T-cell (primary cell): ENCODE results near the gene NDST4. TPM values are rescaled to one million over a fixed set of nuclear protein-coding genes. Genes with fewer than 3 reads are reported as not detected.

Source experiments
- ATAC-seq, 4 experiments: fragments of 200-7000 bp in 3 of 4; fragments of 150-1000 bp in 1 of 4; cut with Tn5 transposase; replicated peaks in 1 of 4; 1 replicate in 3 of 4; 2 replicates in 1 of 4; pipeline ENCODE4 v1.10.0; 2021; ENCODE audit warnings: moderate library complexity in 3 of 4, mild to moderate bottlenecking in 2 of 4, moderate number of reproducible peaks in 1 of 4
- CTCF ChIA-PET, 2 donors: fragments of 300-600 bp; sonication (Branson Sonifier 250); formaldehyde crosslinking; loops; one replicate each; lab custom pipeline; 2022; ENCODE audit warnings: antibody characterized with exemption in 2 of 2; lab: Charles Lee
- POLR2A ChIA-PET, 2 donors: fragments of 300-600 bp; sonication (Branson Sonifier 250); formaldehyde crosslinking; loops; one replicate each; lab custom pipeline; 2022; ENCODE audit warnings: antibody characterized with exemption in 2 of 2; lab: Charles Lee
- DNase-seq, 35 experiments: peaks; one replicate each; pipeline versions ENCODE4 v3.0.0 to v3.0.0-alpha.2; 2013 to 2023
- H3K27ac ChIP-seq: one replicate; pipeline ENCODE4 v1.5.1; 2013; ENCODE audit warnings: low read length
- H3K27me3 ChIP-seq, 2 experiments: replicated peaks in 1 of 2; 1 replicate in 1 of 2; 2 replicates in 1 of 2; pipeline versions ENCODE4 v1.6.1 to v1.7.0; 2013; ENCODE audit warnings: low read length in 1 of 2, mixed read lengths in 1 of 2; ENCODE audit not compliant: control insufficient read depth in 2 of 2, insufficient read depth in 2 of 2; ENCODE audit errors: extremely low read depth in 1 of 2
- H3K36me3 ChIP-seq, 2 donors: 1 replicate in 1 of 2; 2 replicates in 1 of 2; pipeline versions ENCODE4 v1.6.1 to v1.7.0; 2013; ENCODE audit warnings: low read length in 1 of 2; ENCODE audit not compliant: control insufficient read depth in 2 of 2, insufficient read depth in 1 of 2; ENCODE audit errors: extremely low read depth in 1 of 2
- H3K4me1 ChIP-seq, 2 experiments: 1 replicate in 1 of 2; 2 replicates in 1 of 2; pipeline versions ENCODE4 v1.6.1 to v1.7.0; 2013; ENCODE audit warnings: low read length in 2 of 2, mixed read lengths in 1 of 2; ENCODE audit not compliant: insufficient read depth in 2 of 2, control insufficient read depth in 1 of 2; ENCODE audit errors: extremely low read depth in 1 of 2
- H3K4me3 ChIP-seq, 2 donors: 1 replicate in 1 of 2; 2 replicates in 1 of 2; pipeline versions ENCODE4 v1.5.1 to v1.7.0; 2013; ENCODE audit warnings: mild to moderate bottlenecking in 2 of 2, low read length in 1 of 2, moderate library complexity in 1 of 2; ENCODE audit not compliant: control insufficient read depth in 1 of 2; ENCODE audit errors: extremely low read depth in 1 of 2
- H3K9me3 ChIP-seq: 2 replicates; pipeline ENCODE4 v1.7.0; 2013
- H3K27ac Mint-ChIP-seq, 2 donors: one replicate each; pipeline ENCODE4 v1.8.0; 2020 to 2021; ENCODE audit warnings: mild to moderate bottlenecking in 2 of 2, mixed read lengths in 2 of 2
- H3K27me3 Mint-ChIP-seq, 2 donors: one replicate each; pipeline ENCODE4 v1.8.0; 2021 to 2022; ENCODE audit warnings: mixed read lengths in 2 of 2
- H3K36me3 Mint-ChIP-seq: one replicate; pipeline ENCODE4 v1.8.0; 2021; ENCODE audit warnings: mixed read lengths
- H3K4me1 Mint-ChIP-seq, 3 donors: one replicate each; pipeline ENCODE4 v1.8.0; 2020 to 2022; ENCODE audit warnings: mixed read lengths in 3 of 3, mild to moderate bottlenecking in 1 of 3
- H3K4me3 Mint-ChIP-seq, 3 donors: one replicate each; pipeline ENCODE4 v1.8.0; 2020 to 2022; ENCODE audit warnings: mild to moderate bottlenecking in 3 of 3, mixed read lengths in 3 of 3, moderate library complexity in 3 of 3
- H3K9me3 Mint-ChIP-seq, 3 donors: one replicate each; pipeline ENCODE4 v1.8.0; 2020 to 2022; ENCODE audit warnings: mixed read lengths in 3 of 3
- WGBS: methylation state at CpG from one replicate; pipeline ENCODE4 v1.1.5; 2013; ENCODE audit warnings: missing lambda C conversion rate; ENCODE audit not compliant: insufficient coverage; 5-methylcytosine and 5-hydroxymethylcytosine counted together
- total RNA-seq, 35 experiments: library from RNA in 6 of 35; stranded (reverse) in 6 of 35; fragments of 120-200 nt in 1 of 35; gene quantifications; one replicate each; pipeline versions ENCODE4 v1.2.1 to v1.2.4 and lab custom pipeline; 2013 to 2026

The NDST4 gene
- total RNA-seq, 5 donors from 2014 or later (not counting 1 experiment from before 2014, with no cell fraction given) = not detected

DNA sequence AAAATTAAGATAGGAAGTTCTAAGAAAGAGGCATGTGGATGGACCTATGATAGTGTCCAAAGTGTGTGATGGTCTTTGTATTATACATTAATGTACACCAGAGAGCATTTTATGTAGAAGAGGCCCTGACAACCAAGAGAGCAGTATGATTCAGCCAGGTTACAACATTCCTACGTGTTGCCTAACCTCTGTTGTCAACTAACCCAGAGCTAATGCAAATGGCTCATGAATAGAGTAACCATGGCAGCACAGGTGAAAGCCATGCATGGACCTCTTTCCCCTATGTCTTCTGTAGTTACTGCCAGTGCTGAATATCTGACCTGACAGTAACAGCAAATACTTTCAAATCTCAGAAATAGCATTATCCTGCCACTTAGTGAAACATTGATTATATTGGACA is 255.6 kb downstream of the NDST4 start:
- POLR2A ChIA-PET = no interaction called here
- Mint-ChIP-seq H3K27ac (no peak overlapping the region), H3K9me3 (peaks cover 3 to 5% (median 4%) of the 10 kb centered on the region in 3 donors), H3K4me3 (no peak overlapping the region), H3K36me3 (no peaks in the 10 kb centered on the region), H3K4me1 (no peaks in the 10 kb centered on the region), H3K27me3 (peaks cover 0 to 2% of the 10 kb centered on the region in 2 donors)
- ATAC-seq (no peak), DNase-seq (no peak)
- CTCF ChIA-PET = no interaction called here
- H3K4me1 ChIP-seq = no peaks in the 10 kb centered on the region
- no peaks in the 10 kb centered on the region for H3K27me3 ChIP-seq
- H3K27ac ChIP-seq = no peak overlapping the region
- 22% methylated on average over 1 of the region's 1 CpG for WGBS
- H3K36me3 ChIP-seq = no peaks in the 10 kb centered on the region
- no peaks in the 10 kb centered on the region for H3K9me3 ChIP-seq
- H3K4me3 ChIP-seq = no peak overlapping the region

DNA sequence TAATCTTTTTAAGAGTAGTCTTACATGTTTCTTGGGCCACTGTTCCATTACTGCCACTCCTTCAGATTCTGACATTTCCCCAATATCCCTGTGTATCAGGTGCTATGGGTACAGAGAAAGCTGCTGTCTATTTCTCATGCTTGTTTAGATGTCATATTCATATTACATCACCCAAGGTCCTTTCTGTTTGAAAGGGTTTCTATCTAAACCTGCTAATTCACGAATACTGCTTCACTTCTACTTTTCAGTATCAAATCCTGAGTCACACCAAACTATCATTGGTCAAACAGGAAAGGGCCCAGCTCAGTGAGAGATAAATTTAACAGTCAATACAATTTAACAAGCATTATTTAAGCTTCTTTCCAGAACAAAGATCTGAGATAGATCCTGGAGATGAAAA is 273.4 kb downstream of the NDST4 start:
- Mint-ChIP-seq H3K4me1 (no peaks in the 10 kb centered on the region), H3K9me3 (no peaks in the 10 kb centered on the region), H3K36me3 (no peaks in the 10 kb centered on the region), H3K27me3 (no peaks in the 10 kb centered on the region), H3K27ac (no peak overlapping the region), H3K4me3 (no peak overlapping the region)
- Histone ChIP-seq H3K27me3 (no peaks in the 10 kb centered on the region), H3K4me1 (no peaks in the 10 kb centered on the region), H3K27ac (no peak overlapping the region), H3K4me3 (no peak overlapping the region), H3K36me3 (no peaks in the 10 kb centered on the region), H3K9me3 (no peaks in the 10 kb centered on the region)
- no peak for DNase-seq
- ChIA-PET POLR2A (no interaction called here), CTCF (no interaction called here)
- no peak for ATAC-seq
- 43% methylated on average over 1 of the region's 1 CpG for WGBS

DNA sequence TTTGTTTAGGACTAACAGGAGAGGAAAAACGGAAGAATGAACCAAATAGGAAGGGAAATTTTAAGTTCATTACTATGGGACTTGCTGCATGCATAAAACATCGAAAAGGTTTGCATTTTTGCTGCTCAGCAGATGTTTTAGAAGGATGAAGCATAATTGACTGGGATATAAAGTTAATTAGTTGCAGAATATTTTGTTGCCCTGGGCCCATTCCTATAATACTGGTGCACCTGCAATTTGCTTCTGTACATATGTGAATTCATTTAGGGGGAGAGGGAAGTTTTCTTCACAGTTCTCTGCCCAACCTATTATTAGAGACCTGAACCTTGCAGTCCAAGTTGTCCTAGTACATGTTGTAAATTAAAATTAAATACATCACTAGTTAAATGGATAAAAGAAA is 282.8 kb downstream of the NDST4 start:
- Mint-ChIP-seq H3K27ac (no peak overlapping the region), H3K9me3 (no peaks in the 10 kb centered on the region), H3K4me3 (no peak overlapping the region), H3K36me3 (no peaks in the 10 kb centered on the region), H3K4me1 (no peaks in the 10 kb centered on the region), H3K27me3 (no peaks in the 10 kb centered on the region)
- H3K27me3 ChIP-seq = no peaks in the 10 kb centered on the region
- H3K4me3 ChIP-seq = no peak overlapping the region
- ATAC-seq = no peak
- no peaks in the 10 kb centered on the region for H3K4me1 ChIP-seq
- no peaks in the 10 kb centered on the region for H3K36me3 ChIP-seq
- no peak overlapping the region for H3K27ac ChIP-seq
- DNase-seq = no peak
- POLR2A ChIA-PET = no interaction called here
- H3K9me3 ChIP-seq = no peaks in the 10 kb centered on the region
- CTCF ChIA-PET = no interaction called here
- 56% methylated on average over 2 of the region's 2 CpGs for WGBS

DNA sequence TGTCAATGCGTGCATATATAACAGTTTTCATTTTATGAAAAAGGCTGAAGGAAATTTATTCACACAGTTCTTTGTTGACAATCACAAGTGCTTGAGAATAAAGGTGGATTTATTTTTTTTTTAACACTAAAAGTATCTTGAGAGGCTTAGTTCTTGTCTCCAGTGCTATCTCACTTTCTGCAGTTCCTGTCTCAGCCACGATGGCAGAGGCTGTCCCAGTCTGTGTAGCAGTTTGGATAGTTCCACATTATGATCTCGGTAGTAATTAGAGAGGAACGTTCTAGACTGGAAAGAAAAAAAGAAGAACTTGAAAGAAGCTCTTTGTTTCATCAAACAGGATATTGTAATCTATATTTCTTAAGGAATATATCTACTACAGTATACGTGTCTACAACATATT is 285.8 kb downstream of the NDST4 start:
- WGBS = no CpG with 5 or more reads among the region's 5 CpGs
- no peaks in the 10 kb centered on the region for H3K4me1 Mint-ChIP-seq
- no peaks in the 10 kb centered on the region for H3K36me3 Mint-ChIP-seq
- Histone ChIP-seq H3K36me3 (no peaks in the 10 kb centered on the region), H3K4me3 (no peak overlapping the region), H3K9me3 (no peaks in the 10 kb centered on the region), H3K4me1 (no peaks in the 10 kb centered on the region), H3K27me3 (no peaks in the 10 kb centered on the region), H3K27ac (no peak overlapping the region)
- no peaks in the 10 kb centered on the region for H3K27me3 Mint-ChIP-seq
- POLR2A ChIA-PET = no interaction called here
- H3K4me3 Mint-ChIP-seq = no peak overlapping the region
- CTCF ChIA-PET = no interaction called here
- DNase-seq (no peak), ATAC-seq (no peak)
- no peak overlapping the region for H3K27ac Mint-ChIP-seq
- no peaks in the 10 kb centered on the region for H3K9me3 Mint-ChIP-seq

DNA sequence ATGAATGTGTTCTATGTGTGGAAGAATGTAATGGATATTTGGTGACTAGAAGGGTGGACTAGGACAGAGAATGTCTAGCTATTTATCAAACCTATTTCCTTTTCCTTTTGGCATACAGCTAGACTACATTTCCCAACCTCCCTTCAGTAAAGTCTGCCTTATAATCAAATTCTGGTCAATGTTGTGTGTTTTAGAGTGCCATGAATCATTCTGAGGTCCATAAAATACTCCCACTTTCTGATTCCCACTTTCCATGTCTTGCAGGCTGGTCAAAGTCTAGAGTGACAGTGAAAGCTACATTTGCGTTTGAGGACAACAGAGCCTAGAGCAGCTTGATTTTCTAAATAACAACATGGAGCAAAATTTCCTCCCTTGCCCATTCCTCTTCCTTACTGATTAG is 297.7 kb downstream of the NDST4 start:
- no peaks in the 10 kb centered on the region for H3K4me1 Mint-ChIP-seq
- no peaks in the 10 kb centered on the region for H3K36me3 ChIP-seq
- H3K4me3 ChIP-seq = no peak overlapping the region
- H3K4me1 ChIP-seq = no peaks in the 10 kb centered on the region
- no peak overlapping the region for H3K27ac Mint-ChIP-seq
- H3K4me3 Mint-ChIP-seq = no peak overlapping the region
- H3K27me3 ChIP-seq = no peaks in the 10 kb centered on the region
- H3K27me3 Mint-ChIP-seq = no peaks in the 10 kb centered on the region
- H3K27ac ChIP-seq = no peak overlapping the region
- no CpG with 5 or more reads among the region's 1 CpG for WGBS
- DNase-seq (no peak), ATAC-seq (no peak)
- no peaks in the 10 kb centered on the region for H3K9me3 Mint-ChIP-seq
- H3K9me3 ChIP-seq = no peaks in the 10 kb centered on the region
- H3K36me3 Mint-ChIP-seq = no peaks in the 10 kb centered on the region
- ChIA-PET CTCF (no interaction called here), POLR2A (no interaction called here)

DNA sequence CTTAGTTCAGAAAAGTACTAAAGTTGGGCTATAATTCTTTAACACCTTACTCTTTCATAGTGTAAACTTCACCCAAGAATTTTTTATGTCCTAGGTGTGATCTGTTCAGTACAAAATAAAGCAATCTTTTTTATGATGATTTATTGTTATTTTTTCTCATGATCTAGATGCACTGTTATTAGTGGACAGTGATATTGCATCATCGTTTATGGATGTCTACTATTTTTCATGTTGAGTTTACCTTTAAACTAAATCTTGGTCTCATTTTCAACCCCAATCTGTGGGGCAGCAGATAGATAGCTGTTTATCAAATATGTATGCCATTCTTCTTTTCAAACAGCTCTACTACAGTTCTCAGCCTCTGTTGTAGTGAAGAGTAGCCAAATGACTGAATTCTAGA is 299.5 kb downstream of the NDST4 start:
- Histone ChIP-seq H3K4me1 (no peaks in the 10 kb centered on the region), H3K9me3 (no peaks in the 10 kb centered on the region), H3K27ac (no peak overlapping the region), H3K36me3 (no peaks in the 10 kb centered on the region), H3K4me3 (no peak overlapping the region), H3K27me3 (no peaks in the 10 kb centered on the region)
- CTCF ChIA-PET = no interaction called here
- no peaks in the 10 kb centered on the region for H3K4me1 Mint-ChIP-seq
- H3K27me3 Mint-ChIP-seq = no peaks in the 10 kb centered on the region
- POLR2A ChIA-PET = no interaction called here
- no peaks in the 10 kb centered on the region for H3K9me3 Mint-ChIP-seq
- H3K36me3 Mint-ChIP-seq = no peaks in the 10 kb centered on the region
- H3K27ac Mint-ChIP-seq = no peak overlapping the region
- no CpG with 5 or more reads among the region's 1 CpG for WGBS
- no peak overlapping the region for H3K4me3 Mint-ChIP-seq
- DNase-seq = no peak
- ATAC-seq = no peak
